NB4 (cell line): ENCODE data around the gene DOCK9.

ENCODE experiments used
- DNase-seq: peaks from one replicate; pipeline ENCODE4 v3.0.0; 2010; ENCODE audit warnings: low read depth
- H3K4me3 ChIP-seq: one replicate; pipeline ENCODE4 v1.5.1; 2011; ENCODE audit warnings: mild to moderate bottlenecking, low read depth, low read length, moderate library complexity
- CTCF ChIP-seq: IDR thresholded peaks from one replicate; pipeline ENCODE4 v1.5.1; 2012; ENCODE audit warnings: low read depth, low read length
- MAX ChIP-seq: IDR thresholded peaks from 2 replicates; pipeline ENCODE4 v1.6.1; 2011; ENCODE audit warnings: low read depth, low read length
- MYC ChIP-seq: IDR thresholded peaks from 2 replicates; pipeline ENCODE4 v1.6.1; 2011; ENCODE audit warnings: low read depth, low read length
- POLR2A ChIP-seq: IDR thresholded peaks from 2 replicates; pipeline ENCODE4 v1.6.1; 2011; ENCODE audit warnings: mild to moderate bottlenecking; ENCODE audit not compliant: insufficient read length; ENCODE audit errors: extremely low read depth

The DOCK9 gene

GRCh38 chr13:99000137-99000536, 22.3 kb upstream of the DOCK9 start:
- TF ChIP-seq CTCF (no peak), MYC (no peak), POLR2A (no peak), MAX (no peak)
- H3K4me3 ChIP-seq, result no peak overlapping the region
- DNase-seq, result no peak

- H3K4me3 ChIP-seq, result no peak overlapping the region
- no peak for TF ChIP-seq MAX
- TF ChIP-seq POLR2A, result no peak
- no peak for TF ChIP-seq MYC
- TF ChIP-seq CTCF, result no peak
- DNase-seq, result no peak
Measured at GRCh38 chr13:98999639-98999952, 21.7 kb upstream of the DOCK9 start.

DNA sequence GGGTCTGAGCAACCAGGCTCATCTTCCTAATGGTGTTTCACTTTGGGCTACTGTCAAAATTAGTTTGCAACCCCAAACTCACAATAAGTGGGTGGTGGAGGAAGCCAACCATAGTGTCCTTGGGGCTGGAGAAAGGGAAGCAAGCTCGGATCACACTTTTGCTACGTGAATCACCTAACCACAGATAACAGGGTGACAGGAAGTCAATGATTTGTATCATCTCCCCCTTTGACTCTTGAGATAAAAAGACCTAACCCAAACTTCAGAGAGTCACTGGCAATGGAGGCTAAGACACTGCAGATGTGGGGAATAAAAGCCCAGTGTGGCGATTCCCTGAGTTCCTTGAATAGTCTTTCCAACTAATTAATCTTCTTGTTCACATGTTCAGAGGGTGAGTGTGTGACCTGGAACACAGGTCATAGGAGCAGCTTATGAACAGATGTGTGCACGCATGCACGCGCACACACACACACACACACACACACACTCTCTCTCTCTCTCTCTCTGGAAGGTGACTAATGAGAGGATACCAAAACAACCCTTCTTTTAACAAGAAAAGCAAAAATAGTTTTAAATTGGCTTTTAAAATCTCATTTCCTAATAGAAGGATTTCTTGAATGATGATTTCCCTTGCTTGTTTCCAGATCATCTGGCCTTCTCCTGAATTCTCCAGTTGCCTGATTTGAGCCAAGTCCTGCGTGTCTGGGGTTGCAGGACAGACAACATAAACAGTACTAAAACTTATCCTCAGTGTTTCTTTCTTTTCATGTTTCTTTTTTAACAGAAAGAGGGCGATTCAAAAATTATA, 21.2 kb upstream of the DOCK9 start:
- no peak for DNase-seq
- TF ChIP-seq CTCF (no peak), MAX (no peak), POLR2A (no peak), MYC (no peak)

DNA sequence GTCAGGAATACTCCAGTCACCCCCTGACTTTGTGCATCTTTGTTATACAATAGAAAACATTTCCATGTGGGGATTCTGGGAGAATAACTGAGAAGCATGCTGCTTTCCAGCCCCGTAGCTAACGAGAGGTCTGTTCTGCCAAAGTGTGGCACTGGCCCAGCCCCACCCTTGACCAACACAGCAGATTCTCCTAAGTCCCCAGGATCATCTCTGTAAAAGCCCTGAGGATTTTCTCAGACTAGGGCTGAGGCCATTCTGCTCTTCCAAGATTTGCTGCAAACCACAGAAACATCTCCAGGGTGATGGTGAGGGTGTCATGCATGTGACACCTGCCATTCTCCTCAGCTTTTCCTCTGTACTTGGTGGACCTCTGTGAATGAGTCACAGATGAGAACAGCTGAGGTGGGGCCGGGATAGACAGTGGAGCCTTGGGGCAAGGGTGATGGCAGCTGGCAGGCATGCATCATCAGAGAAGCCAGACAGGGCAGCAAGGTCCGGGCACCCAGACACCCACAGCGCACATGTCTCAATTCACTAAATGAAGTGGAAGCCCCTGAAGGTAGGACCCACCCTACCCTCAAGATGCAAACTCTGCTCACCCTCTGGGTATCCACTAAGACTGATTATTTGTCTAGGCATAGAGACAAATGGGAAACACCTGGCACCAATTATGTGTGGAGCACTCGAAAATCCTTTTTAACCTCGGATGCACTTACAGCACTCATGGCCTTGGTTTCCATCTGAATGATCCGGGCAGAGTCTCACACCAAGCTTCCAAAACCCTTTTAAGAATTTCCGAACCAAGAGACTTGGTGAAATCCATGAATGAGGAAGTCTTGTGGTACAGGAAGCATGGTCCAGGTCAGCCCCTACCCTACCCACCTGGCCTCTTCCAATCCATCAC, 20.1 kb upstream of the DOCK9 start:
- TF ChIP-seq MAX, result no peak
- no peak for TF ChIP-seq POLR2A
- no peak for TF ChIP-seq MYC
- no peak for TF ChIP-seq CTCF
- no peak for DNase-seq
- no peak overlapping the region for H3K4me3 ChIP-seq

More for the DNA sequence above, 21.2 kb upstream of the DOCK9 start:
- no peak overlapping the region for H3K4me3 ChIP-seq

GRCh38 chr13:98997011-98997730, 19.3 kb upstream of the DOCK9 start:
- no peak for TF ChIP-seq MAX
- no peak for TF ChIP-seq CTCF
- TF ChIP-seq POLR2A, result no peak
- TF ChIP-seq MYC, result no peak
- H3K4me3 ChIP-seq, result no peak overlapping the region
- no peak for DNase-seq
